A549 treated with DMSO at 1 μM for 4 hours (cell line): ENCODE results near the gene GREM2. TPM values are rescaled to one million over a fixed set of nuclear protein-coding genes. Genes with fewer than 3 reads are reported as not detected.

Experiments used
- total RNA-seq: library from RNA; stranded (reverse); fragments of 200-300 nt; extraction: Qiagen RNA extraction; gene quantifications from 5 replicates; pipeline ENCODE4 v1.2.3, GENCODE V29; 2022; ENCODE audit warnings: low read depth

Gene GREM2
- total RNA-seq = 0.21 to 0.47 TPM (median 0.30 TPM) in 5 replicates

DNA sequence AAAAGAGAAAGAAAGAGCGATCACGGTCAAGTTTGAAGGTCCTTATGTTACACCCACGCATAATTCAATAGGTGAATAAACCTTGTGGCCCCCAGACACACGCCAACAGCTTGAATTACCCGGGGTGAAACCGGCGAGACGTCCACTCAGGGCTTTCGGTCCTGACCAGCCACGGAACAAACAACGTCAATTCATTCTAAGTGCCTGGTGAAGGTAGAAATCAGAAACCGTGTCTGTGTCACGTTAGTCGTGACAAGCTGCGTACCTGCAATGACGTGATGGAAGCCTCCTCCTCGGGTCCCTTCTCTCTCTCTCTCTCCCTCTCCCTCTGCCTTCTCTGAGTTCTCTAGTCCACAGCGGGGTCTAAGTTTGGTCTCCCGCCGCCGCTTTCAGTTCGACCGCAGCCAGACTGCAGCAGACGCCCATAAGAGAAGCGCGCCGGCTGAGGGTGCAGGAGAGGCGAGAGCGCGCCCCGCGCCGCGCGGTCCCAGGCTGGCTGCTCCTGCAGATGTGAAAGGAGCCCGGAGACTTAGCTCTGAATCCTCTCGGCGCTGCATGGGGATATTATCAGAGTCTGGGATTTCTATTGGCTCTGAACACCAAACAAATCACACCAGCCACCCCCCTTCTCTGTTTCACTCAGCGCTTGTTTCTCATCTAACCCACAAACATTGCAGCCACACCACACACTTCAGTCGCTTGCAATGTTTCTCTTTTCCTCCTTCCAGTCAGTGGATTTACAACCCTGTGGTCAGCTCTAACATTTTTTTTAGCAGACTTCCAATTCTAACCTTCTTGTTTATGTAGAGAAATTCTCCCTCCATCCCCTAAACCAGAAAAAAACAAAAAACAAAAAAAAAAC is at the start of gene GREM2:
GREM2 (minus strand) TSS at position 537 of the 862 bp plus-strand sequence. CDS start 118,680 bp downstream, outside the sequence.

